HUES6 (cell line): ENCODE measurements around the gene EHD1.

Source experiments
- H3K27ac ChIP-seq: 2 replicates; pipeline ENCODE4 v1.7.0; 2013; ENCODE audit warnings: low read depth, mild to moderate bottlenecking, low read length, inconsistent platforms
- H3K27me3 ChIP-seq: 2 replicates; pipeline ENCODE4 v1.6.1; 2013; ENCODE audit warnings: low read length; ENCODE audit not compliant: control insufficient read depth, insufficient read depth
- H3K36me3 ChIP-seq: 2 replicates; pipeline ENCODE4 v1.6.1; 2013; ENCODE audit warnings: low read length; ENCODE audit not compliant: control insufficient read depth, insufficient read depth
- H3K4me1 ChIP-seq: 2 replicates; pipeline ENCODE4 v1.6.1; 2013; ENCODE audit warnings: low read length; ENCODE audit not compliant: control insufficient read depth, insufficient read depth
- H3K4me3 ChIP-seq: 2 replicates; pipeline ENCODE4 v1.5.1; 2013; ENCODE audit warnings: low read depth, low read length
- H3K9ac ChIP-seq: one replicate; pipeline ENCODE4 v1.6.1; 2013; ENCODE audit warnings: mild to moderate bottlenecking, low read length
- H3K9me3 ChIP-seq: 2 replicates; pipeline ENCODE4 v1.6.1; 2013; ENCODE audit warnings: low read depth, low read length; ENCODE audit not compliant: control insufficient read depth, insufficient read depth

EHD1 gene

GRCh38 chr11:64870176-64870892, 8.1 kb downstream of the EHD1 start:
- Histone ChIP-seq H3K4me3 (no peak overlapping the region), H3K27ac (no peak overlapping the region; the same call in 1 of the 2 replicates), H3K9me3 (no peaks in the 10 kb centered on the region), H3K36me3 (peaks cover 22% of the 10 kb centered on the region), H3K27me3 (no peaks in the 10 kb centered on the region), H3K4me1 (peaks cover 19% of the 10 kb centered on the region; the same call in 1 of the 2 replicates), H3K9ac (peak overlapping the region; percentile 49)

GRCh38 chr11:64869571-64870175, 8.7 kb downstream of the EHD1 start:
- H3K9ac ChIP-seq, result peak overlapping the region; percentile 49
- H3K27me3 ChIP-seq, result no peaks in the 10 kb centered on the region
- H3K36me3 ChIP-seq, result peaks cover 22% of the 10 kb centered on the region
- H3K9me3 ChIP-seq, result no peaks in the 10 kb centered on the region
- H3K4me1 ChIP-seq, result peaks cover 26% of the 10 kb centered on the region
- H3K27ac ChIP-seq, result peak overlapping the region; percentile 38; the same call in 1 of the 2 replicates
- no peak overlapping the region for H3K4me3 ChIP-seq

- no peak overlapping the region for H3K9ac ChIP-seq
- peaks cover 17% of the 10 kb centered on the region for H3K36me3 ChIP-seq
- no peaks in the 10 kb centered on the region for H3K27me3 ChIP-seq
- peak overlapping the region; percentile 38; the same call in 1 of the 2 replicates for H3K27ac ChIP-seq
- no peak overlapping the region for H3K4me3 ChIP-seq
- peaks cover 32% of the 10 kb centered on the region for H3K4me1 ChIP-seq
- H3K9me3 ChIP-seq, result no peaks in the 10 kb centered on the region
These were observed 9.4 kb downstream of the EHD1 start for GRCh38 chr11:64868904-64869570.

GRCh38 chr11:64867748-64868462, 10.5 kb downstream of the EHD1 start:
- H3K4me1 ChIP-seq, result peaks cover 43% of the 10 kb centered on the region
- H3K4me3 ChIP-seq, result no peak overlapping the region
- no peaks in the 10 kb centered on the region for H3K9me3 ChIP-seq
- no peak overlapping the region for H3K27ac ChIP-seq
- H3K9ac ChIP-seq, result no peak overlapping the region
- peaks cover 12% of the 10 kb centered on the region; the same call in 1 of the 2 replicates for H3K36me3 ChIP-seq
- no peaks in the 10 kb centered on the region for H3K27me3 ChIP-seq

- Histone ChIP-seq H3K27ac (no peak overlapping the region), H3K27me3 (no peaks in the 10 kb centered on the region), H3K4me1 (peaks cover 43% of the 10 kb centered on the region), H3K9me3 (no peaks in the 10 kb centered on the region), H3K4me3 (no peak overlapping the region), H3K9ac (no peak overlapping the region), H3K36me3 (peaks cover 3% of the 10 kb centered on the region; the same call in 1 of the 2 replicates)
These were observed 12.3 kb downstream of the EHD1 start for GRCh38 chr11:64866173-64866491.

- Histone ChIP-seq H3K36me3 (no peaks in the 10 kb centered on the region), H3K4me3 (no peak overlapping the region), H3K27me3 (no peaks in the 10 kb centered on the region), H3K27ac (no peak overlapping the region), H3K4me1 (peaks cover 39% of the 10 kb centered on the region), H3K9me3 (no peaks in the 10 kb centered on the region), H3K9ac (peak overlapping the region; percentile 38)
These were observed 12.9 kb downstream of the EHD1 start for GRCh38 chr11:64865286-64866172.

GRCh38 chr11:64864473-64865285, 13.7 kb downstream of the EHD1 start:
- Histone ChIP-seq H3K27me3 (no peaks in the 10 kb centered on the region), H3K27ac (peak overlapping the region; percentile 69; the same call in 1 of the 2 replicates), H3K9ac (peak overlapping the region; percentile 38), H3K4me3 (no peak overlapping the region), H3K9me3 (no peaks in the 10 kb centered on the region), H3K36me3 (peaks cover 6% of the 10 kb centered on the region; the same call in 1 of the 2 replicates), H3K4me1 (peaks cover 32% of the 10 kb centered on the region)

GRCh38 chr11:64864135-64864472, 14.3 kb downstream of the EHD1 start:
- peaks cover 30% of the 10 kb centered on the region for H3K4me1 ChIP-seq
- peak overlapping the region; percentile 69; the same call in 1 of the 2 replicates for H3K27ac ChIP-seq
- H3K9me3 ChIP-seq, result no peaks in the 10 kb centered on the region
- H3K4me3 ChIP-seq, result no peak overlapping the region
- no peaks in the 10 kb centered on the region for H3K27me3 ChIP-seq
- H3K9ac ChIP-seq, result peak overlapping the region; percentile 29
- peaks cover 9% of the 10 kb centered on the region; the same call in 1 of the 2 replicates for H3K36me3 ChIP-seq

GRCh38 chr11:64863391-64864060, 14.9 kb downstream of the EHD1 start:
- peak overlapping the region; percentile 69; the same call in 1 of the 2 replicates for H3K27ac ChIP-seq
- H3K4me1 ChIP-seq, result peaks cover 30% of the 10 kb centered on the region
- H3K36me3 ChIP-seq, result peaks cover 12% of the 10 kb centered on the region
- peak overlapping the region; percentile 29 for H3K9ac ChIP-seq
- no peak overlapping the region for H3K4me3 ChIP-seq
- H3K27me3 ChIP-seq, result no peaks in the 10 kb centered on the region
- H3K9me3 ChIP-seq, result no peaks in the 10 kb centered on the region
